ENCODE results near the gene FOXN1.

The FOXN1 gene

GRCh38 chr17:28527859-28528258, 21.7 kb downstream of the FOXN1 start:
- DNase-seq = no peak

- no peak for DNase-seq
These were observed 22.3 kb downstream of the FOXN1 start for GRCh38 chr17:28528327-28529012.

GRCh38 chr17:28529013-28529400, 22.9 kb downstream of the FOXN1 start:
- no peak for DNase-seq

- no peak for DNase-seq
These were observed 24.1 kb downstream of the FOXN1 start for GRCh38 chr17:28530250-28530649.

GRCh38 chr17:28530926-28531325, 24.8 kb downstream of the FOXN1 start:
- DNase-seq = no peak

GRCh38 chr17:28532050-28532960, 26.2 kb downstream of the FOXN1 start:
- DNase-seq = no peak

- DNase-seq = no peak
These were observed 27.1 kb downstream of the FOXN1 start for GRCh38 chr17:28533091-28533807.

GRCh38 chr17:28534740-28535375, 28.7 kb downstream of the FOXN1 start:
- no peak for DNase-seq

GRCh38 chr17:28536532-28537218, 30.5 kb downstream of the FOXN1 start:
- no peak for DNase-seq

GRCh38 chr17:28537219-28537610, 31.1 kb downstream of the FOXN1 start:
- DNase-seq = no peak

- no peak for DNase-seq
These were observed 32.2 kb downstream of the FOXN1 start for GRCh38 chr17:28538296-28538895.

- DNase-seq = no peak
These were observed 34.1 kb downstream of the FOXN1 start for GRCh38 chr17:28540231-28540630.

GRCh38 chr17:28541439-28541838, 35.3 kb downstream of the FOXN1 start:
- DNase-seq = no peak

GRCh38 chr17:28544402-28545140, 38.4 kb downstream of the FOXN1 start:
- DNase-seq = no peak

- no peak for DNase-seq
These were observed 39.0 kb downstream of the FOXN1 start for GRCh38 chr17:28545141-28545503.

- DNase-seq = no peak
These were observed 39.8 kb downstream of the FOXN1 start for GRCh38 chr17:28545787-28546415.

GRCh38 chr17:28547096-28547622, 41.0 kb downstream of the FOXN1 start:
- no peak for DNase-seq

GRCh38 chr17:28547623-28548416, 41.7 kb downstream of the FOXN1 start:
- DNase-seq = peak; percentile 88

- DNase-seq = no peak
These were observed 42.4 kb downstream of the FOXN1 start for GRCh38 chr17:28548417-28549130.

Measured in hematopoietic multipotent progenitor cell treated with erythropoietin and hydrocortisone succinate and interleukin-3 and kit ligand, for 8 days (in vitro differentiated cells).